ENCODE measurements around the gene RADX.
"Not testable (repeated sequence)": the region's sequence is repeated elsewhere in the genome, so short reads cannot be mapped to it uniquely, and the experiment has no call there.

The RADX gene, protein sequence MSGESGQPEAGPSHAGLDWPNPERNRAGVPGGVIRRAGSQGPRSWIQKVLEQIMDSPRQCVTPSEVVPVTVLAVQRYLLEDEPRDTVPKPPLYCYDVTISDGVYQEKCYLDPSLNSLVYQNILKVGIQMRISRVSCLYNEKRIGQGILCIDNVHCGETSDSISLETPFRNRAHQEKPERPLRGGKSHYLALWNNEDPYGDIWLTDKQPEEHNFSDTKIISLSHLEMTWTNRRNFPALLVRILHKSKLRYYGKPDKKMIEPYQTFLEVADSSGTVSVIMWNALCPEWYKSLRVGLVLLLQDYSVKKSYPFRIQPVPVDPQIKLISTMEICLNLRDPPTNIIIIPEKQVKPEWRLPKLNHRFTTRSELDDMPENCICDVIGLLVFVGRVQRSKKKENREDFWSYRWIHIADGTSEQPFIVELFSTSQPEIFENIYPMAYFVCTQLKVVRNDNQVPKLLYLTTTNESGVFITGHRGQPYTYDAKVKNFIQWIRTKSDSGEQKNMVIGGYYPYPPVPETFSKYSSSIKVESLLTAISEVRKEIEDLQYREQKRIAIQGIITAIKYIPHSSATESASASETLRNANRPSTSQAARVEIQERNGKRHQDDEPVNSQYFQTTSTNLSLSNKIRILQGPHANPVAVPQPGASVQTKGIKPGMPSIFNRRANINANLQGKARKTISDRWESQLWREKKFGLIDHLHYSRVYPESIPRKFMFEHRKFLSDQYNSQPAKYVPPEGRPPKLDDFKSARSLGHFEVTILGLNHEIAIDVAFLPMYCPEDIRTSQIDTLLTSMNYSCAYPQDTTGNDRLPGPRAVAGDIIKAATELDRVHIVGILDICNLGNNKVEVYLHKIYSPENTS

DNA sequence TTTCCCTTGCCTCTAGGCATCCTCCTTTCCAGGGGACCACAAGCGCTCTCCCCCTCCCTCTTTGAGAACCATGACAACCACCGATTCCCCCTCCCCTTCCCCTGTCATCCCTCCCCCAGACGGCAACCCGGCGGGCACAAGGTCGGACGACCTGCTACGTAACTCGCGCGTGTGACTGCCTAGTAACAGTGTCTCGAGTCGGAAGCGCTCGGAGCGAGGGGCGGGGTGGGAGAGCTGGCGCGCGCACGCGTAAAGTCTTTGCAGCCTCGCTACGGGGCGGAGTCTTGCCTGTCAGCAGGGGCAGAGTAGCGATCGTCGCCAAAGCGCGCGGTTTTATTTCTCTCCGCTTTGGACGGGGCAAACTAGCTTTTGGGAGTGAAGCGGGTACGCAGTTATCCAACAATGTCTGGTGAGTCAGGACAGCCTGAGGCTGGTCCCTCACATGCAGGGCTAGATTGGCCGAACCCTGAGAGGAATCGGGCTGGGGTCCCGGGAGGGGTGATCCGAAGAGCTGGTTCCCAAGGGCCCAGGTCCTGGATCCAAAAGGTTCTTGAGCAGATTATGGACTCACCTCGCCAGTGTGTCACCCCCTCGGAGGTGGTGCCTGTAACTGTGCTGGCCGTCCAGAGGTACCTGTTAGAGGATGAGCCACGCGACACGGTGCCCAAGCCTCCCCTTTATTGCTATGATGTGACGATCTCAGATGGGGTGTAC, at the start of gene RADX:
TSS of gene RADX (plus strand) at position 300 of the 714 bp plus-strand sequence. CDS start at position 403, 103 bp downstream.
- DNase-seq (ENCODE audit: low read depth in 2 of 2) = peak; percentile 26 to 29

DNA sequence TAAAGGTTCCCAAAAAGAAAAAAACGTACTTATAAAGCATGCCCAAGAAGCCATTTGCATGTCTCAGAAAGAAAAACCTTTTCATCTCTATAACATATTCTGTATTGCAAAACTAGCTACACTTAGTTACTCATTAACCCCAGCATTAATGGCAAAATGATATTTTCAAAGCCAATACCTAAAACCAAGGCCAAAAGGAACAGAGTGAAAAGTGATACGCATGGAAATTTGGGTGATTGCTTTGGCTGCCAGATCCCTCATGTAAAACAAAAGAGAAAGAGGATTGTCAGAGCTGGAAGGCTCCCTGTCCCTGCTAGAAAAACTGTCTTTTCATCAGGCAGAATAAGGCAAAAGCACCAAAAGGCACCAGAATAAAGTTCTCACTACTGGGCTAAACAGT, 46.8 kb upstream of the RADX start:
- DNase-seq (ENCODE audit: low read depth in 2 of 2) = no peak

DNA sequence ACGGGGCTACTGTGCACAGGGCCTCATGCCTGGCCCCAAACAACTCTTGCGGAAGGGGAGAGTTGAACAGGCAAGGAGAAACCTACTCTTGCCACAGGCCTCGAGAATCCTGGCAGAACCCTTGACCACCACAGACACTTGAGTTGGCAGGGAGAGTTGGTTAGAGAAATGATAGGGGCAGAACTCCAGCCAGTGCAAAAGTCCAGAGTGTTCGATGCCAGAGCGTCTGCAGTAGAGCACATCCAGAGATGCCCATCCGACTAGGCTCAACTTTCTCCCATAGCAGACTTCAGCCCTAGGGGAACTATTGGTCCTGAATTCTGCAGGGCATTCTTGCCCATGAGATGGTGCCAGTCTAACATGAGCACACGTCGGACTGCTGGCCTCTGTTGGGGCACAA, 45.4 kb upstream of the RADX start:
- DNase-seq (ENCODE audit: low read depth in 2 of 2) = no peak

DNA sequence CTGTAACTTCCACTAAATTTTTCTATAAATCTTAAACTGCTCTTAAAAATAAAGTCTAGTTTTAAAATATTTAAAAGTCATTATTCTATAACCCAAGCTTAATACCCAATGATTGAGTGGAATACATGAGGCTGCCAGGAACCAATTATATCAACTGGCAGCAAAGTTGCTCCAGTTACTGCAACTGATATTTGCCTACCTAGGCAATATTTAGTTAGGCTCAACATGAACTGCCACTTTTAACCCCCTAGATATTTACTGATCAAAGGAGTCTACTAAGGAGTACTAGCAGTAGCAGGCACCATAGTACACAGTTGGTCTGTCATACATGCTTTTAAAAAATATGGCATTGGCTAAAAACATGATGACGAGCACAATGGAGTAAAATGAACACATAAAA, 29.9 kb upstream of the RADX start:
- DNase-seq (ENCODE audit: low read depth in 2 of 2) = no peak

DNA sequence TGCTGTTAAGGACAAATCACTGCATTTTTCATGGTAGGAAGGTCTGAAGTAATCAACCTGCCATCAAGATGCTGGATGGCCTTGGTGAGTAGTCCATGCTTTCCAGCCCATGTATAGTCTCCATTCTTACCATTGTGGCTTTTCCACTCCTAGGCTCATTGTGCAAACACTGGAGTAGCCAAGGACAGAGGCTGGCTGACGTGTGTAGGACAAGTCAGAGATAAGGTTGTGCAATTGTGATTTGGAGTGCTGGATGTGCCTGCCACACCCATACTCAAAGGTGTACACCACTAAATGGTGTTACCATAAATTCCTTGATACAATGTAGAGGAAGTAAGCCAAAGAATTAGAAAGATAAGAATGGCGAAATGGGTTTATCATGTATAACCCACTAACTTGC, 26.3 kb upstream of the RADX start:
- no peak for DNase-seq (ENCODE audit: low read depth in 2 of 2)

DNA sequence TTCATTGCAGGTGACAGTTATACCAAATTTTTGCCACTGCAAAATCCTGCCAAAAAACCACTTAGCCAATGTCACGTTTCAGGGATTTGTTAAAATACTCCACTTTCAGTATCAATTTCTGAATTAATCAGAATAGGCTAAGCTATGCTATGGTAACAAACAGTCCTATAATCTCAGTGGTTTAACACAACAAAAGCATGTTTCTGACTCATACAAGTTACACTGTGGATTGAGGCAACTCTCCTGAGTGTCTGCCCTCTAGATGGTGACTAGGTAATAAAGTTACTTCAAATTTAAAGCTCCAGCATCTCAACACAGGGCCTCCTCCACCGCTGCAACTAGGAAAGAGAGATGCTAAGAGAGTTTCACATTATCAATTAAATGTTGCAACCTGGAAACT, 23.0 kb upstream of the RADX start:
- DNase-seq (ENCODE audit: low read depth in 2 of 2) = no peak

DNA sequence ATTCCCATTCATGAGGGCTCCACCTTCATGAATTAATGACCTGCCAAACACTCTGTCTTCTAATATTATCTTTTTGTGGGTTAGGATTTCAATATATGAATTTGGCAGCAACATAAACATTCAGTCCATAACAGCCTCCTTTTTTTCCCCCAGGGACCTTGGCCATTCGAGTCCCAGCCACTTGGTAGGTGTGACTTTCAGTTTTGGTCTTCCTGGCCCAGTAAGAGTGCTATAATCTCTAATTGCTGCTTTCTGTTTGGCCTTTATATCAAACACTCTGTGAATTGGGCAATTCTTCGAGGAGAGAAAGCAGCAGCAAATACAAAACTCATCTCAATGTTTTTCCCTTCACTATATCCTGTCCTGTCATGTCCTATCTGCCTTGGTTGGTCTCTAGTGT, 12.4 kb upstream of the RADX start:
- DNase-seq (ENCODE audit: low read depth in 2 of 2) = no peak

DNA sequence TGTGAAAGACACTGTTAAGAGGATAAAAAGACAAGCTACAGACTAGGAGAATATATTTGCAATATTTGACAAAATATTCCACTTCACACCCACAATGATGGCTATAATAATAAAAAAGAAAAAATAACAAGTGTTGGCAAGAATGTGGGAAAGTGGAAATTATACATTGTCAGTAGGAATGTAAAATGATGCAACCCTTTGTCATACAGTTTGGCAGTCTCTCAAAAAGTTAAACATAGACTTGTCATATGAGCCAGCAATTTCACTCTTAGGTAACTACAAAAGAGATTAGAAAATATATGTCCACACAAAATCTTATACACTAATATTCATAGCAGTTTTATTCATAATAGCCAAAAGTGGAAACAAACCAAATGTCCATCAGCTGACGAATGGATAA, 5.2 kb upstream of the RADX start:
- DNase-seq (ENCODE audit: low read depth in 2 of 2) = no peak

DNA sequence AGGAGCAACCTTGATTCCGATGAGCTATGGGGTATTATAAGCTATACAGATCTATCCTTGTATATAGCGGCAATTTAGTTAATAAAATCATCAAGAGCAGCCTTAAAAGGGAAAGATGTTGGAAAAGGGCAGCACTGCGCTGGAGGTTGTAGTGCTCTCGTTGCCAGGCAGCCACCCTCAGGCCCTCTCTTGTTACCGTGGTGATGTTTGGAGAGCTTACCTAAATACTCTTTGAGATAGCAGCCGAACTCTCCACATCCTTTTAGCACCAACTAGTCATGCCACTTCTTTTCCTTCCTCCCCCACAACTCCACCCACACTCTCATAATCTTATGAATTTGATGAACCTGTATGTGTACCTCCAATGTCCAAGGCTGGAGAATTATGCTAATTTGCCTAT, 3.8 kb upstream of the RADX start:
- DNase-seq (ENCODE audit: low read depth in 2 of 2) = no peak

DNA sequence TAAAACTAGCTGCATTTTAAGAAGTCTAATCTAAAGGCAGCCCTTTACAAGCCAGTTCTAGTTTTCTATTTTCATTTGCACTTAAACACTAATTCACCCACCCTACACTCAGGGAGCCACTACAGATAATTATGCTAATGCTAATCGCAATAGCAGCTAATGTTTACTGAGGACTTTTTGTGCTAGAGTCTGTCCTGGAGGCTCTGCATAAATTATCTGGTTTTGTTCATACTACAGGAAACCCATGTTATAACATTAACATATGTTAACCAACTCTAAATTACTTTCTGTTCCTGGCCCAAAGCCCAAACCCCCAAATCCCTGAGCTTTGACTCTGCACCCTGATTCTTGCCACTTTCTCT, 480 bp upstream of the RADX start:
- no peak for DNase-seq (ENCODE audit: low read depth in 2 of 2)

DNA sequence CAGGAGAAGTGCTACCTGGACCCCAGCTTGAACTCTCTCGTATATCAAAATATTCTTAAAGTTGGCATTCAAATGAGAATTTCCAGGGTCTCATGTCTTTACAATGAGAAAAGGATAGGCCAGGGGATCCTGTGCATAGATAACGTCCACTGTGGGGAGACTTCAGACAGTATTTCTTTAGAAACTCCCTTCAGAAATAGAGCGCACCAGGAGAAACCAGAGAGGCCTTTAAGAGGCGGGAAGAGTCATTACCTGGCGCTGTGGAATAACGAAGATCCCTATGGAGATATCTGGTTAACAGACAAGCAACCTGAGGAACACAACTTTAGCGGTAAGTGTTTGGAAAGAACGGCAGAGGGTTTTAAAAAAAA, 600 bp downstream of the RADX start:
- DNase-seq (ENCODE audit: low read depth in 2 of 2) = no peak

DNA sequence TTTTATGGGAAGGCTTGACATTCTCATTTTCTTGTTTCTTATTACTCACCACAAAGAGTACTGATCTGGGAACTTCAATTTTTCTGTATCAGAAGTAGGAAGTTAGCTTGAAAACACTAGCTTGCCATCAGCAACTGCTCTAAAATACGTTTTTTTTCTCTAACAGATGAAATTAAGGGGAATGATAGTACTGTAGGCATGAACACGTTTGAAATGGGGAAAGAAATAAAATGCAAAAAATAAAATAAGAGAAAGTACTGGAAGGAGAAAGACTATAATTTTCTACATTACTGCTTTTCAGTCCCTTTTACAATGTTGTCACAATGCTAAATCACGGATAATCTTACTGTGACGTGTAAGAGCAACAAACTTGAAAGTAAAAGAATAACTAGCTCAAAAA, 1.5 kb downstream of the RADX start:
- no peak for DNase-seq (ENCODE audit: low read depth in 2 of 2)

DNA sequence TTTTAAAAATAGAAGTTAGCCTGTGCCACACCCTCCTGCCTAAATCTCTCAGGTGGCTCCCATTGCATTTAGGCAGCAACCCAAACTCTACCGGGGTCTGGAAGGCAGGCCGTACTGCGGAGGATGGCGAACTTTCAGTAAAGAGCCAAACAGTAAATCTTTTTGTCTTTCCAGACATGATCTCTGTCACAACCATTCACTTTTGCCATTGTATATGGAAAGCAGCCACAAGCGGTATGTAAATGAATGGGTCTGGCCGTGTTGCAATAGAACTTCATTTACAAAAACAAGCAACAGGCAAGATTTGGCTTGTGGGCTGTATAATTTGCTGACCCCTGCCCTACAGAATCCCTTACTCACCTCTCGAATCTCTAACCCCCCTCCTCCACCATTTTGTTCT, 3.3 kb downstream of the RADX start:
- no peak for DNase-seq (ENCODE audit: low read depth in 2 of 2)

DNA sequence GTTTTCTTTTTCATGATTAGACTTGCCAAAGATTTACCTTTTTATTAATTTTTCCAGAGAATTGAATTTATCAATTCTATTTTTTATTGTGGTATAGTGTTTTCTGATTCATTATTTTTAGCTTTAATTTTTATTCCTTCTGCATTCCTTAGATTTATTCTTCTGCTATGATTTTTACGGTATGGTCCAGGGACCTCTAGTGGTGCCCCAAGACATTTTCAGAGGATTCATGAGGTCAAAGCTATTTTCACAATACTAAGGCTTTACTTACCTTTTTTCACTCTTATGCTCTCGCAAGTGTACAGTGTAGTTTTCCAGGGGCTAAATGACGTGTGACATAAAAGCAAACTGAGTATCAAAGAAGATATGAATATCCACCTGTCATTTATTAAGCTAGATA, 8.0 kb downstream of the RADX start:
- no peak for DNase-seq (ENCODE audit: low read depth in 2 of 2)

DNA sequence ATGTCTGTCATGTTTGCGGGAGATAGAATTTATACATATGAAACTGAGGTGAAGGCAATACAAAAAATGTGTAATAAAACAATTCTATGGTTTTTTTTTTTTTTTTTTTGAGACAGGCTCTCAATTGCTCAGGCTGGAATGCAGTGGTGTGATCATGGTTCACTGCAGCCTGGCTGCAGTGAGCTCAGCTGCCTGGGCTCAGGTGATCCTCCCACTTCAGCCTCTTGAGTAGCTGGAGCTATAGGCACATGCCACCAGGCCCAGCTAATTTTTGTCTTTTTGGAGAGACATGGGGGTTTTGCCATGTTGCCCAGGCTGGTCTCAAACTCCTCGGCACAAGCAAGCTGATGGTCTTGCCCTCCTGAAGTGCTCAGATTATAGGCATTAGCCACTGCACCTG, 10.1 kb downstream of the RADX start:
- no peak for DNase-seq (ENCODE audit: low read depth in 2 of 2)

DNA sequence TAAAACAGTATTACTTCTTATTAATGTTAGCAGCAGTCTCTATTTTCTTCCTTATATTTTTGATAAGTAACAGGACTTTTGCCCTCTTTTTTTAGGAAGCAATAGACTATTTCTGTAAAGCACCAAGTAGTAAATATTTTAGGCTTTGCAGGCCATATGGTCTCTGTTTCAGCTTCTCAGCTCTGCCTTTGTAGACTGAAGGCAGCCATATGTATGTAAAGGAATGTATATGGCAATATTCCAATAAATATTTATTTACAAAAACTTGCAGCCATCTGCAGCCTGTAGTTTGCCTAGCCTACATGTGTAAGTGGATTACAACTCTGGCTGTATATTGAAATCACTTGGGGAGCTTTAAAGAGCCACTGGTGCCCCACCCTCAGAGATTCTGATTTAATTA, 15.0 kb downstream of the RADX start:
- DNase-seq (ENCODE audit: low read depth in 2 of 2) = no peak

DNA sequence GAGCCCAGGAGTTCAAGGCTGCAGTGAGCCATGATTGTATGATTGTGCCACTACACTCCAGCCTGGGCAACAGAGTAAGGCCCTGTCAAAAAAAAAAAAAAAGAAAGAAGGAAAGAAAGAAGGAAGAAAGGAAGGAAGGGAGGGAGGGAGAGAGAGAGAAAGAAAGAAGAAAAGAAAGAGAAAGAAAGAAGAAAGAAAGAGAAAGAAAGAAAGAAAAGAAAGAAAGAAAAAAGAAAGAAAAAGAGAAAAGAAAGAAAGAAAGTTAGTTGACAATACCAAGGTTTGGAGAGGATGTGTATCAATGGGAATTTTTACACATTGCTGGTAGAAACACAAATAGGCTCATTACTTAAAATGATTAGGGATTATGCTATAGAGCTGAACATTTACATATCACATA, 19.8 kb downstream of the RADX start:
- DNase-seq (ENCODE audit: low read depth in 2 of 2) = no peak

DNA sequence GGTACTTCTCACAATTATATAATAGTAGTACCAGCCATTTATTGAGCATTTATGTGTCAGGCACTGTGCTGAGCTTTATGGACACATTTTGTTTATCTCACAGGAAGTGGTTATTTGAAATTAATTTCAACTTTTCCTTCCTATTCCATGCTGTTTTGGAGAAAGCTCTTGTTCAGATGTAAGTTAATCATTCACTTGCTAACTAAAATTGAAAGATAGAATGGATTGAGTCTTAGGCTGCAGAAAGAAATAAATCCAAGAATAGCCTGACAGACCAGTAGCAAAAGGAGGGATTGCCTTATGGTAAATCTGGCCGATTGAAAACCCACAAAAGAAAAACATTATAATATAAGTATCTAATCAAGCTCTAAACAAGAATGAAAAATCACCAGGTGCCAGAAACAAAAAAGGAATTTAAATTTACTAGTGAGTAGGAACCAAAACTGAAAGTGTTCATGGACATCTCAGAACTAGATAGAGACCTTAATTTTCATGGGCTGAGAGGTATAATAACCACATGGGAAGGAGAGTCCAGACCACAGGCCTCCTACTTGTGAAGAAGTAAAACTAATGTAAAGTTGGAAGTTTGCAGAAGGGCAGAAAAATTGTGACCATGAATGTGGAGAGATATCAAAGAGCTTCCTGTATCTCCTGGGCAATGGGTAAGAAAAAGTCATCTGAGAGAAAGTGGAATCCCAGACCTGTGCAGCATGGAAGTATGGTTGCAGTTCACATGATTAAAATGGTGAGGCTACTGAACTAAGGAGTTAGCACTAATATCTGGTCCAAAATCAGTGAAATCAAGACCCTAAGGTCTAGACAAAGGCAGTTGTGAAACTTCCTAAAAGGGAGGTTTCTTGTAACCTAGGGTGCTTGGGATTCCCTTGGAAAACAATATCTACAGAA, 38.0 kb downstream of the RADX start:
- DNase-seq (ENCODE audit: low read depth in 2 of 2) = no peak

DNA sequence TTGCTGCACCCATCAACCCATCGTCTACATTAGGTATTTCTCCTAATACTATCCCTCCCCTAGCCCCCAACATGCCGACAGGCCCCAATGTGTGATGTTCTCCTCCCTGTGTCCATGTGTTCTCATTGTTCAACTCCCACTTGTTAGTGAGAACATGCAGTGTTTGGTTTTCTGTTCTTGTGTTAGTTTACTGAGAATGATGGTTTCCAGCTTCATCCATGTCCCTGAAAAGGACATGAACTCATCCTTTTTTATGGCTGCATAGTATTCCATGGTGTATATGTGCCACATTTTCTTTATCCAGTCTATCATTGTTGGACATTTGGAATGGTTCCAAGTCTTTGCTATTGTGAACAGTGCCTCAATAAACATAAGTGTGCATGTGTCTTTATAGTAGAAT, 41.8 kb downstream of the RADX start:
- not testable (repeated sequence) for DNase-seq (ENCODE audit: low read depth in 2 of 2)

DNA sequence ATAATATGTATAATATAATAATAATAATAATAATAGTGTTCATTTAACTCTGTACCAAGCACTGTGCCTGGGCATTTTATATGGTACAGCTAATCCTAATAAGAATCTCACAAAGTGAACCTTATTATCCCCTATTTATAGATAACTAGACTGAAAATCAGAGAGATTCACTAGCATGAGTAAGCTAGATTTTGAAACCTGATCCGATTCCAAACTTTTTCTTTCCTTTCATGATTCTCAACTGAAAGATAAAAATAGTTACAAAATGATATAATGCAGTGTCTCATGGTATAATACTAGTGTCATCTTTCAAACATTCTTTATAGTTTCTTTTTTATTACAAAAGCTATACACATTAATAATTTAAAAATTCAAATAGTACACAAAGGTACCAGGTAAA, 58.9 kb downstream of the RADX start:
- DNase-seq (ENCODE audit: low read depth in 2 of 2) = no peak

DNA sequence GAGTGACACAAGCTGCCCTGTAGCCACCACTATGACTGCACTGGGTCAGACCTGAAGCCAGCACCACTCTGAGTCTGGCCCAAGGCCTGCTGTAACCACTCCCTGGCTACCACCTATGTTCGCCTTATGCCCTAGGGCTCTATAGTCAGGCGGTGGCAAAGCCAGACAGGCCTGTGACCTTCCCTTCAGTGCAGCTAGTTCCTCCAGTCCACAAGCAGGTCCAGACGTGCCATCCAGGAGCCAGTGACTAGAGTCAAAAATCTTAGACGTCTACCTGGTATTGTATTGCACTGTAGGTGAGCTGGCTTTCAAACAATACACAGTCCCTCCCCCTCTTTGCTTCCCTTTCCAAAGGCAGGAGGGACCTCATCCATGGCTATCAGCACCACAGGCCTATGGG, 60.7 kb downstream of the RADX start:
- no peak for DNase-seq (ENCODE audit: low read depth in 2 of 2)

DNA sequence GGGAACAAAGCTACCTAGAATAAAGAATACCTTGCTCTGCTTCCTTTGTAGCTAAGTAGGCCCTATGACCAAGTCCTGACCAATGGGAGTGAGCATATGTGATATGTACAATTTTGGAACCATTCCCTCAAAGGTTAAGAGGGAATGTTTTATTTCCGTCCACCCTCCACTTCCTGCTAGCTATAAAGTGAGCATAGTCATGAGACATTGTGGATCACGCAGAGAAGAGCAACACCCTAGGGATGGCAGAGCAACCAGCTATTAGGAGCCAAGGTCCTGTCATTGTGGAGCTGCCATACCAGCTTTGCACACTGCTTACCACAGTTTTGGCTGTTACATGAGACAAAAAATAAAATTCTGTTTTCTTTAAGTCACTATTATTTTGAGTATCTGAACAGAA, 68.9 kb downstream of the RADX start:
- DNase-seq (ENCODE audit: low read depth in 2 of 2) = no peak

All from fibroblast of skin of left quadriceps (primary cell).